Endometrial microvascular endothelial cells (primary cell): ENCODE data around the gene MRPL50. TPM values are rescaled to one million over a fixed set of nuclear protein-coding genes. Genes with fewer than 3 reads are reported as not detected.

ENCODE experiments used
- in situ Hi-C: cut with HindIII; loops from 2 replicates; pipeline ENCODE4 v1.10.0; 2017; ENCODE audit warnings: low sequenced_read_pairs, low pct_unique_long_range_greater_than_20kb; ENCODE audit errors: inconsistent ontology term
- total RNA-seq: library from RNA; depleted of rRNA; stranded (reverse); fragments of >200 nt; gene quantifications from one replicate; pipeline ENCODE4 v1.2.3, GENCODE V29; 2015; ENCODE audit errors: inconsistent ontology term

MRPL50 gene
- total RNA-seq, 1 donor from 2014 or later: 15.4 TPM

DNA sequence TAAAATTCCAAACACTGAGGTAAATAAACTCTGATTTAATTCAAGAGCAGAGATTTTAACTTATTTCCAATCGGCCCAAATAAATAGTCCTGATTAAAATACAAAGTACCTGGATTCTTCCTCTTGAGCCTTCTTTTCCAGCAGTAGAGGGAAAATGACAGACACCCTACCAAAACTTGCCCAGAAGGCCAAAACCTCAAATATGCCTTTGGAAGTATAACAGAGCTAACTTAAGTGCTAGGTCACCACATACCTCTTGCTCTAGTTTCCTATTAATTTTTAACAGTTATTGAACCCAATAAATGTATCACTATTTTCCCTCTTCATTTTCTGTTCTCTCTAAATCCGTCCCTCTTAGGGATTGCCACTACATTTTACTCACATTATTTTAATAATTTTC, 15.1 kb downstream of the MRPL50 start:
- in situ Hi-C loops: no loop called here

DNA sequence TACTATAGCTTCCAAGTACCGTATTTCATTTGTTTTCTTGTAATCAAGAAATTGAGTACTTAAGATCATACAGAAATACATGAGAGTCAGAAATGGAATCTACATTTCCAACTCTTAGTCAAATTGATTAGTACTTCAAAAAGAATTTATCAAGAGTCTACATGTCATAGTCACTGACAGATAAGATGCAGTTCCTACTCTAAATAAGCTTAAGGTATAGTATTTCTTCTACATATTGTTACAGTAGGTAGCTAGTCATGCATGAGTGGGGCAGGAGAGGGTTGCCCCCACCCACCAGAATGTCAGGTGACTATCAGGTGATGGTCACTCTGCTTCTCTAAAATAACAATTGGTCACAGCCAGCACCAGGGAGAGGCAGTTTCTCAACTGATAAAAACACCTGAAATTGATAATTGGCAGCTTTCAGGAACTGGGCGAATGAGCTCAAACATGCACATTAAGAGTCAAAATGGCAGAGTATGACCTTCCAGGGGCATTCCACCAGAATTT, 16.5 kb downstream of the MRPL50 start:
- in situ Hi-C loops: no loop called here

DNA sequence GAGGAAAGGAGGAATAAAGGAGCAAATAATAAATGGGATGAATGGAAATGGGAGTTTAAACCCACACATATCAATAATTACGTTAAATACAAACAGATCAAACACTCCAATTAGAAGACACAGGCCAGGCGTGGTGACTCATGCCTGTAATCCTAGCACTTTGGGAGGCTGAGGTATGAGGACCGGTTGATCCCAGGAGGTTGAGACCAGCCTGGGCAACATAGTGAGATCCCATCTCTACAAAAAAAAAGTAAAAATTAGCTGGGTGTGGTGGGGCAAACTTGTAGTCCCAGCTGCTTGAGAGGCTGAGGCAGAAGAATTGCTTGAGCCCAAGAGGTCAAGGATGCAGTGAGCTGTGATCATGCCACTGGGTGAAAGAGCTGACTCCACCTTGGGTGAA, 17.3 kb downstream of the MRPL50 start:
- in situ Hi-C loops: no loop called here

DNA sequence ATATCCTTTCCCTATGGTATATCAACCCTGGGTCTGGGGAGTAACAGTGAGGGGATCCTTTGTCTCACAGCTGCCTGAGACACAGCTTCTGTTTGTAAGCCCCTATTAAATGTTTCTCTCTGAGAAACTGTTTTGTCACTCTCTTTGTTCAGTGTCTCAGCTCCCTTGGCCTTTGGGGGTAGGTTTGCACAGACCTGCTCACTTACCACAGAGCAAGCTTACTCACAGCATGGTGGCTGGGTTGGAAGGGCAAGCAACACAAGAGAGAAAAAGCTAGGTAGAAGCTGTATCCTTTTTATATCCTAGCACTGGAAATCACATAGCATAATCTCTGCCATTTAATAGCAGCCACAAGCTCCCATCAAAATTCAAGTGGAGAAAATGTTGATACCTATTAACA, 18.1 kb downstream of the MRPL50 start:
- in situ Hi-C loops: no loop called here

DNA sequence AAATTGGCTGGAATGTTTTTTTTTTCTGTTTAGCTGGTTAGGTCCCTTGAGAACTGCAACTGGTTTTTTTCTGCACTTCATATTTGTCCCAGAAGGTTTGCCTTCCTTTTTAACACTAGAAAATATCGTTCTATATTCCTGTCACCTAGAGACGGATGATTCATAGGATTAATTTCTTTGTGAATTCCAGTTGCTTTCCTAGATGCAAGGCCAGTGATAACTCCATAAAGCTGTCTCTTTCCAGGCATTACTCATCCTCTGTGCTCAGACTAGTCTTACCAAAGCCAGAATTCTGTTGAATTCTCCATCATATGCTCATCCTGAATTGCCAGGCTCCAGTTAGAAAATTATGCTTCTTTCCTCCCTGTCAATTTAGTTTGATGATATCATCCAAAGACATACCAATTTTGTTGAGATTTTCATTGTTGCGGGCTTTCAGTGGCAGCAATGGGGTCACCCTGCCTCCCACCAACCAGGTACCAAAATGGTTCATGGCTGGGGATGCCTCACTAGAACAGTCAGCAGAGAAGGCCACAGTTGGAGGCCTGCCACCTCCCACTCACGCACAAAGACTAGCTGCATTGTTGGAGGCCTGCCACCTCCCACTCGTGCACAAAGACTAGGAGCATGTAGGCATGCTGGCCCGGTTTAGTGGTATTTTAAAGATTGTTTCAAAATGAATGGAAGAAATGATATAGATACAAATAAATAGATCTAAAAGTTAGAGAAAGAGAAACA, 22.1 kb downstream of the MRPL50 start:
- in situ Hi-C loops: no loop called here

DNA sequence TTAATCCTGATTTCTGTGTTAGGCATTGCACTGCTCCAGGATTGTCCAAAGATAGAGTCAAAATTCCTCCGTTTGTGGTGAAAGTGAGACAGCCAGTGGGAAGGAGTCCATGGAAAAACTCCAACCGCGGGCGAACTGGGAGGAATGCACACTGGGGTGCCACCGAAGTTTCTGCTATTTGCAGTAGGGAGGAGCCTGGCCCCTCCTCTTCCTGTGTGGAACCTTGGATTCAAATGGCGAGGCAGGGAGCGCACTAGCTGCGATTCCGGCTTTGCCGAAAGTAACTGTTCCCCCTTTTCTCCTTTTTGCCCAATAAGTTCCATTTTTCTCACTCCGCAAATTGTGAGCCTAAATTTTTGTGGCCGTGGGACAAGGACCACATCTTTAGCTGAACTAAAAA, 22.9 kb downstream of the MRPL50 start:
- in situ Hi-C loops: no loop called here

DNA sequence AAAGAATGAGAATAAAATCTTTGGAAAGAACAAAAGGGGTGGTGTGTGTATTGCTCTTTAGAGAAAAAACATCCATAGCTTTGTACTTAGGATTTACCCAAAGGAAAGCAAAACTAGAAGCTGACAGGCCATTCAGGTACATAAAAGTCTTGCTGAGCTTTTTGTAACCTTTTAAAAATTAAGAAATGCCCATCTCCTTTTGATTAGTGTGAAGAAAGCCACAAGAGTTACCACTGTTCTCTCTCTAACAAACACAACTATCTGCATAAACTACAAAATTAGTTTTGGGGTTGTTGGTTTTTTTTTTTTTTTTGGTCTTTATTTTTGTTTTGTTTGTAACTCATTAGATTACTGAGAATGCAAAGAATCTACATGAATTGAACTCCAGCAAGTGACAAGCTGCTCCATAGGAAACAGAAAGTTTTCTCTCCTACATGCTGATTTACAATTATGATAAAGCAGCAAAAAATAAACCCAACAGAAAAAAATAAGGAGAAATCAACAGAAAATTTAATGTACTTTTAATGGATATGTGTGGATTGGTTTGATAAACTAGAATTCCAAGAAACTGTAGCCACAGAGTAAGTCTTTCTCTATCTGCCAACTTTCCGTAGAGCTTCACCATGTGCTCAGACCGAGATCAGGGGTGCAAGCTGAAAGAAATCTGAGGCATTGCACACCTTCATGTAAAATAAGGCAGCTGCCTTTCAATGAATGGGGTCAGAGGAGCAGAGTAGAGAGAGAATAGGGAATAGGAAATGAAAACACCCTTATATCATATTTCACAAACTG, 25.9 kb downstream of the MRPL50 start:
- in situ Hi-C loops: no loop called here

DNA sequence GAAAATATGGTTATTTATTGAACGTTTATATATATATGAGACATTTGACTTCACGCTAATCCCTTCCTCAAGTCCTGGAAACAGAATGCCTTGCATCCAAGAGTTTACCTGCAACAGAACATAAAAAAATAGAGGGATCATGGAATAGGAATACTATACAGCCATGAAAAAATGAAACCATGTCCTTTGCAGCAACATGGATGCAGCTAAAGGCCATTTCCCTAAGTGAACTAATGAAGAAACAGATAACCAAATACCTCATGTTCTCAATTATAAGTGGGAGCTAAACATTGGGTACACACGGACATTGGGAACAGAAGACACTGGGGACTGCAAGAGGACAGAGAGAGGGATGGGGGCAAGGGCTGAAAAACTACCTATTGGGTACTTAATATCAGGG, 26.6 kb downstream of the MRPL50 start:
- in situ Hi-C loops: no loop called here

DNA sequence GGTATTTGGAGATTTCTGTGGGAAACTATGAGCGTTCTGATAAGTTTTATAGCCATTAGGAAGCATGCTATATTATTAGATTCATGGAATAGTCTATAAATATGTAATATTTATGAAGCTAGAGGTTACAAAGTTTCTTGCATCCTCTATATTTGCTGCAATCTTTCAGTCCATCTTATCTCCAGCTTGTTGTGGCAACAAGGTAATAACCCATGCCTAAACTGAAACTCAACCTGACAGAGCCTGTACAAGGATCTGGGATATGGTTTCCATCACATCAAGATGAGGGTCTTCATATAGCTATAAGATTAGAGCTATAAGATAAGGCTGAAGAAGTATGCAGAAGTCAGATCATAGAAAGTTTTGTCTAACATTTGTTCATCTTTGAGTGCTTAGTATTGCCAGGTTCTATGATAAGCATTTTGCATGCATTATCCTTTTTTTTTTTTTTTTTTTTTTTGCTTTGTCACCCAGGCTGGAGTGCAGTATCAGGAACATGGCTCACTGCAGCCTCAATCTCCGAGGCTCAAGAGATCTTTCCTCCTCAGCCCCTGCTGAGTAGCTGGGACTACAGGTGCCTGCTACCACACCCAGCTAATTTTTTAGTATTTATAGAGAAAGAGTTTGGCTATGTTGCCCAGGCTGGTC, 28.4 kb downstream of the MRPL50 start:
- in situ Hi-C loops: no loop called here

DNA sequence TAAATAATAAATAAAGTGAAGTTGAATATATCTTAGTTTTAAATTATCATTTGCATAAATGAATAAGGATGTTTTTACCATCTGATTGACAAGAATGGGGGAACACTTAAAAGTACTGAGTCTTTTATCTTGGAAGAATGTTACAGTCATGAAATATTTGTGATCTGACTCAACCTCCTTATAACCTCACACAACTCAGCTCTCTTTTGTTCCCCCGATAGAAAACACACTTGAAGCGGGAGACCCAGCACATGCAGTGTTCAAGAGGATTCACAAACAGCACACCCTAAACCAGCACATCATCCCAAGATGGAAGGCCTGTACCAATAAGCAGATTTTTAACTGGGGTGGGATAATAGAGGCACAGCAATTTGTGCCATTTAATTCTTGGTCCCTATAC, 29.1 kb downstream of the MRPL50 start:
- in situ Hi-C loops: no loop called here

DNA sequence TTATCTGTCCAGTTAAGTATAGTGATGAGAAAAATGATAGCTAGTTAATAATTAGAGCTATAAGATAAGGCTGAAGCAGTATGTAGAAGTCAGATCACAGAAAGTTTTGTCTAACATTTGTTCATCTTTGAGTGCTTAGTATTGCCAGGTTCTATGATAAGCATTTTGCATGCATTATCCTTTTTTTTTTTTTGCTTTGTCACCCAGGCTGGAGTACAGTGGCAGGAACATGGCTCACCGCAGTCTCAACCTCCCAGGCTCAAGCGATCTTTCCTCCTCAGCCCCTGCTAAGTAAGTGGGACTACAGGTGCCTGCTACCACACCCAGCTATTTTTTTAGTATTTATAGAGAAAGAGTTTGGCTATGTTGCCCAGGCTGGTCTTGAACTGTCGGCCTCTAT, 31.1 kb downstream of the MRPL50 start:
- in situ Hi-C loops: no loop called here

DNA sequence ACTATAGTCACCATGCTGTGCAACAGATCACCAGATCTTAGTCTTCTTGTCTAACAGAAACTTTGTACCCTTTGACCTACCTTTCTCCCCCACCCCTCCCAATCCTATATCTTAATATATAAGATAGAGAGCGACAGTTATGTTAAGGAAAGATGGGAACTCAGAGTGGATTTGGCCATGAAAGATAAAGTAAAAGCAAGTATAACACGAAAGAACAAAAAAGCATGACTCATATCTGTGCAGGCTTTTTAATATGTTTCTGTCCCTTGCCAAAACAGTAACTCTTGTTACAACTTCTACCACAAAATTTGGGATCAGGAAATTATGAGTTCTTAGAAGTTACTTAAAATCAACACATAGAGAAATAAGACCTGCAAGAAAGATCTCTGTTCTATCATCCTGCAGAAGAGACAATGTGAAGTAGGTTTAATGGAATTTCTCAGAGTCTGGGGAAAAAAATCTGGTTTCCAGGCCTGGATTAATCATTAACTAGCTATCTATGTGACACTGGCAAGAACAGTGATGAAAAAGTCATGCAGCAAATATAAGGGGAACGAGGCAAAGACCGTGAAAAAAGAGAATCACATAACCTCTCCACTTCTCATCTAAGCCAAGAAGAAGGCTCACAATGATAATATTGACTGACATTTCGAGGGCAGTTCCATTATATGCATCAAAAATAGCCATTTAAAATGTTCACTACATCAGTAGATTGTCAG, 32.2 kb downstream of the MRPL50 start:
- in situ Hi-C loops: no loop called here

DNA sequence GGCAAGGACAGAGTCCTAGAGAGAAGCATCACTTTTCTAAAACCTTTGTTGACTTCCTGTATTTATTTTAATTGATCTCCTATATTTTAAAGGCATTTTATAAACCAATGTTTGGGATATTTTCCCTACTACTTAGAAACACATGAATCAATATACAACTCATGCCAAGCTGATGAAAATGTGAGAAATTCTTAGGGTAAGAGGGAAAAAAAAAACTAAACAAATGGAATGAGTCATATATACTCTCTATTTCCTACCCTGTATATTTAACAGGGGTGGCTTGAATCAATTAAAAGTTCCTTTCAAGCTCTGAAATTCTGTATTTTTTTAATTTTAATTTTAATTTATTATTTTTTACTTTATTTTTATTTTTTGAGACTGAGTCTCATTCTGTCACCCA, 33.2 kb downstream of the MRPL50 start:
- in situ Hi-C loops: no loop called here

DNA sequence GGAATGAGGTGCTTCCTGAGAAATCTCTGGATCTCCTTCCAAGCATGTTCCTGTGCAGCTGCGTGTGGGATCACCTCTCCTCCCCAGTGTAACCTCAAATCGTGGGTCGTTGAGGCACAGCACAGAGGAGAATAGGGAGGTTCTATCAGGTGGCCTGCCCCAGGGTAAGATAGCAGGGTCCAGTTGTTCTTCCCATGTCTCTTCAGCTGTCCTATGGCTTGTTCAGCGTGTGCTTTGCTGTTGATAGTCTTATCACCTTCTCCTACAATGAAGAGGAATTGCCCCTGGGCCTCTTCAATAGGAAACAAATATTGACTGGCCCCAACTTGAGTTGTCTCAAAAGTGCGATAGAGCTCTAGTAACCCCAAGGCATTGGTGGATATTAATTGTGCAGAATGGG, 36.0 kb downstream of the MRPL50 start:
- in situ Hi-C loops: no loop called here

DNA sequence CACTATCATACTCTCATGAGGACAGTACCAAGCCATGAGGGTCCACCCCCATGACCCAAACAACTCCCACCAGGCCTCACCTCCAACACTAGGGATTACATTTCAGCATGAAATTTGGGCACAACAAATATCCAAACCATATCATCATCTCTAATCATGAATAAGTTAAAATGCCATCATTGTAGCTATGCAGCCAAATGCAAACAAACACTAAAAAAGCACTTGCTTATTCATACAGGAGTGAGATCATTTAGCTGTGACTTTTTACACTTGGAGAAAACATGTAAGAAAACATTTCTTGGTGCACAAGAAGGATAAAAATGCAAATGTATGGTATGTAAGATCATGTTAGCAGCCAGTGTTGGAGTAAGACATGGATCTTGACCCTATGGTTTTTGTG, 37.8 kb downstream of the MRPL50 start:
- in situ Hi-C loops: no loop called here

DNA sequence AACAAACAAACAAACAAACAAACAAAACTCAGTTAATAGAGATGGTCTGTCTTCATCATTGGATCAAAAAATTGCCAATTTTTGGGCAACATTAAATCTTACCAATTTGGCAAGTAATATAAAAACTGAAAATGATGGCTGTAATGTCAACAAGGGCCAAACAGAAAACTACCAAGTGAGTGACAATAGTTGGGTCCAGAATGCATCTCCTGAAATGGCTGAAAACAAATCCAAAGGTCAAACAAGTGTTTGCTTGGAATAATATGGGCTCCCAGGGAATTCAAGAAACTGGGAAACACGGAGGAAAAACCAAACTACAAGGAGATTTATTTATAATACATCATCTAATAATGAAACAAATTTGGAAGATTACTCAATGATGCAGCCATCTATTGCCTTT, 38.7 kb downstream of the MRPL50 start:
- in situ Hi-C loops: no loop called here

DNA sequence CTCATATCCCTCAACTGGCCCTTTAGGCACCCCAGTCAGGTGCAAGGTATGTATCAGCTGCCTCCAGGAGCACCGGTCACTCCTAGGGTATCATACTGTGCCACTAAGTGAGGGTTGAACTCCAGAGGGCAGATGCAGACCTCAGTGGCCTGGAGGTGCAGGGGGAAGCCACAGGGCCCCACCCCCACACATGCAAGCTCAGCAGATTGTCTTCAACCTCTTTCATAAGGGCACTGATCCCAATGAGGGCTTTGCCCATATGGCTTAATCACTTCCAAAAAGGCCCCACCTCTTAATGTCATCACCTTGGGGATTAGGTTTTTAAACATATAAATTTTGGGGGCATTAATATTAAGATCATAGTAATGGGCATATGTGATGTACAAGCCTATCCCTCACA, 41.8 kb downstream of the MRPL50 start:
- in situ Hi-C loops: no loop called here

DNA sequence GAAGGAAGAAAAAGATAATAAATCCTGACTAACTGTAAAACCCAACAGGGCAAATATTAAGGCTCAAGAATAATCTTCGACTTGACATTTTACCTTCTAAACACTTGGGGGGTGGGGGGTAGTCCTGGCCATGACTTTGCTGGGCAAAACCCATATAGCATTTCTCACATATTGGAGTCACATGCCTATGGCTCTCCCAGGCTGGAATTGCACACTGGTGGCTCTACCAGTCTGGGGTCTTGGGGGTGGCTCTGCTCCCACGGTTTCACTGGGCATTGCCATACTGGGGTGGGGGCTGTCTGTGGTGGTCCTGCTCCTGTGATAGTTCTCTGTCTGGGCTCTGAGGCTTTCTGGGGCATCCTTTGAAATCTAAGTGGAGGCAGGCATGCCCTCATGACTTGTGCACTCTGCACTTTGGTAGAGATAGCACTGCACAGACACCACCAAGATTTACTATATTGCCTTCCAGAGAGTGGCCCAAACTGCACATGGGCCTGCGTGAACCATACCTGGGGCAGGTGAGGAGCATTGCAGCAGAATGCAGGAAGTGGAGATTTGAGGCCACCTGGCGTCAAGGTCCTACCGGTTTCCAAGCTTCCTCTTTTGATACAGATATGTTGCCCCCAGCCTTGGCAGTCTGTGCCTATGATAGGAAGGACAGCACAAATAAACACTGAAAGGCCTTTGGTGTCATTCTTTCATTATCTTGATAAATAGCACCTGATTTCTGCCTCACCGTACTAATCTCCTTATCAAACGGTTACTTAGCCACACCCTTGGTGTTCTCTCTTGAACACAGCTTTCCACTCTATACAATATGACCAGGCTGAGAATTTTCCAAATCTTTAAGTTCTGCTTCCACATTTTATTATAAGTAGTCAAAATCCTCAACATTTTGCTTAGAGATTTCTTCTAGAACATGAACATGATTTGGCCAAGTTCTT, 43.4 kb downstream of the MRPL50 start:
- in situ Hi-C loops: no loop called here
